Activated T-helper 1 cell treated with anti-CD3 and anti-CD28 coated beads, Interleukin-2, amount 50 U/mL, for 16 hours (primary cell): ENCODE measurements around the gene PLCL2.

Experiments
- DNase-seq, 2 donors: peaks; one replicate each; pipeline ENCODE4 v3.0.0-alpha.2; 2020; ENCODE audit warnings: low read depth in 1 of 2, low spot score in 1 of 2

Gene PLCL2

DNA sequence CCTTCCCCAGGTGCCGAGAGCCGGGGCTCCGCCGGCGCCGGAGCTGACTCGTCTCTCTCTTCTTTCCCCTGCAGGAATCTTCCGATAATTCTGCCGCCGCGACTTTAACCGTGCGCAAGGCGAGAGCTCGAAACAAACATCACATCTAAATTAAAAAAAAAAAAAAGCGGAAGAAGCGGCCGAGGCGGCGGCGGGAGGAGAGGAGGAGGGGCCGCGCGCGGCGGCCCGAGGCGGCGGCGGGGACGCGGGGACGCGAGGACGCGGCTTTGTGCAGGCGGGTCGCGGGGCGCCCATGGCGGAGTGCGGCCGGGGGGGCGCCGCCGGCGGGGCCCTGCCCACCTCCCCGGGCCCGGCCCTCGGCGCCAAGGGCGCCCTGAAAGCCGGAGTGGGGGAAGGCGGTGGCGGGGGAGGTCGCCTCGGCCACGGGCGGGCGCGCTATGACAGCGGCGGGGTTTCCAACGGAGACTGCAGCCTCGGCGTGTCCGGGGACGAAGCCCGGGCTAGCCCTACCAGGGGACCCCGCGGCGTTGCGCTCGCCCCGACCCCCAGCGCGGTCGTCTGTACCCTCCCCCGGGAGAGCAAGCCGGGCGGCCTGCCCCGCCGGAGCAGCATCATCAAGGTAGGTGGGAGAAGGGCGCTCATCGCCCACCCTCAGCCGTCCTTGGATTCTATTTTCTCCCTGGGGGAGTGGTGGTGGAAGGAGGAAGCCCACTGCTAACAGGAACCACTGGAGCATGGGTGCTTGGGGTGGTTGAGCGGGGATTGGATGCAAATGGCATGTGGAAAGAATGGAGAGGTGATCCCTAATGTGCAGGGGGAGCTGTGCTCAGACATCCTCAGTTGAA lies at the start of gene PLCL2:
PLCL2 (plus strand) TSS at position 208 of the 845 bp plus-strand sequence; CDS start at position 293, 85 bp downstream.
- DNase-seq: peak; percentile 34 to 59

- DNase-seq: no peak
Observed at GRCh38 chr3:16836505-16837237, 48.1 kb upstream of the PLCL2 start.

DNA sequence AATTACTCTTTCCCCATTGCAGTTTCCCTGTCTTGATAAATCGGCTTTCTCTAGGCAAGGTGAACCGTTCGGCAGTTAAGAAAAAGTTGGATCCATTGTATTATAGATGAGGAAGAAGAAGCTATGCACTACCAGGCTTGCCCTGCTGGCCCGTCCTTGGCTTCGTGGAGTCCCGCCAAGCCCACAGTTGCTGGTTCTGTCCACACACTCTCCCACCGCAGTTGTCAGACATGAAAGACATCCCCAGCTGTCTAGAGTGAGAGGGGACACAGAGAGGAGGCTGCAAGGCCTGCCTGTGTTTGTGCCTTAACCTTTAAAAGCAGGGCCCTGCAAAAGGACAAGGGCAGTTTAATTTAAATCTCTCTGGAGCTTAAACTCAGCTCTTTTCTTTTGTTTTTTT lies 47.2 kb upstream of the PLCL2 start:
- DNase-seq: no peak

DNA sequence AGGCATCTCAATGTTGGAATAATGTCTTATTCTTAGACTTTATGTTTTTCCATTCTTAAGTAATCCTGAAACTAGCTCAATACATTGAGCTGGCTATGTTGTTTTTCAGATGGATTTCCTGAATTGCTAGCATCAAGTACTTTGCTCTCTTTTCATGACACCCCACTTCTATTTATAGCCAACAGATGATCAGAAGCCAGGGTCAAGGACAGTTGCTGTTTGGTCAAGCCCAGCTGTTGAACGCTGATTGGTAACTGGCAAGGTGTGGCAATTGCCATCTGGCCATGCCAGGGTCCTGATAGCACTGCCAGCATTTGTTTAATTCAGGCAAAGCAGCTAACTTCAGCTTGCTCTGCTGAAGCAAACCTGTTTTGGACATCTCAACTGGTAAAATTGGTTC lies 46.2 kb upstream of the PLCL2 start:
- DNase-seq: no peak

- no peak for DNase-seq
Observed at GRCh38 chr3:16839271-16840100, 45.3 kb upstream of the PLCL2 start.

DNA sequence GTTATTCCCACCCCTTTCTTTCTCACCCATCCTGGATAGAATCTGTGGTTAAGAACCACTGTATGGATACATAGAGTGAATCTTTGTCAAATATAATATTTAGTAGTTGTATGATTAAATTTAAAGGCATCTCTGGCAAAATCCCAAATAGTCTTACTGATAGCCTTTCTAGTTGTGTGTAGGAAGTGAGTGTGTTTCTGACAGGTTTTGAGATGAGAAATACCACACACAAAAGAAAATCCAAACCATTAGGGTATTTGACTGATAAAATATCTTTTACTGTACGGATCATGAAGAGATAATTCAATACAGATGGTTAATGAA lies 44.7 kb upstream of the PLCL2 start:
- DNase-seq: no peak

GRCh38 chr3:16841041-16841753 lies 43.6 kb upstream of the PLCL2 start:
- no peak for DNase-seq

DNA sequence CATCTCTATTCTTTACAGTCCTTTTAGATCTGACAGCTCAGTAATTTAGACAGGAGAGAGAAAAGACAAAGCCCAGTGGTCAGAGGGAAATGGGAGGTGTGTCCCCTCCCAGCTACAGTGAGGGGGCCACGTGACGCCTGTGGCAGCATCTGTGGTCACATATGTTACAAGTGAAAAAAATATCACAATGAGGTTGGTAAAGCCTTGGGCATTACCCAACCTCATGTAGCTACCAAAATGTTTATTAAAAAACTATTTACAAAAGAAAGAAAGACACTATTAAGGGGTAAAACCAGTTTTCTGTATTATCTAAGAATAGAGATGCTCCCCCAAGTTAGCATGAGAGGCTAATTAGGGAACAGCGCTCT lies 42.9 kb upstream of the PLCL2 start:
- no peak for DNase-seq

GRCh38 chr3:16842272-16843270 lies 42.2 kb upstream of the PLCL2 start:
- DNase-seq: peak; percentile 46 to 52

- DNase-seq: no peak
Observed at GRCh38 chr3:16844222-16844621, 40.5 kb upstream of the PLCL2 start.

DNA sequence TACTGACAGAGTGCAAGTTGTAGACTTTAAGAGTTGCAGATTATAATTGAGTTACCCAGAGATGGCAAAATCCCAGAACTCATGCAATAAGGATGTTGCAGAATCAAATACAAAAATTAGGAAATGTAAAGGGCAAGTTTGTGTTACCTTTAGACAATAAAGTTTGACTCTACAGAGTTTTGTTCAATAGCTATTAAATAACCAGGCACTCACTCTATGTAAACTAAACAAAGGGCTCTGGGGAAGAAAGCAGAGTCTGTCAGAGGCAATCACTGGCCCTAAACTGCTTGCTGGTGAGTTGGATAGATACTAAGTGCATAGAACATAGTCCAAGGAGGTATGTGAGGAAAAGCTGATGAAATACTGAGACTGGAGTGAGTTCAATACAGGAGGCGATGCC lies 40.0 kb upstream of the PLCL2 start:
- no peak for DNase-seq

- DNase-seq: no peak
Observed at GRCh38 chr3:16846373-16847080, 38.2 kb upstream of the PLCL2 start.

DNA sequence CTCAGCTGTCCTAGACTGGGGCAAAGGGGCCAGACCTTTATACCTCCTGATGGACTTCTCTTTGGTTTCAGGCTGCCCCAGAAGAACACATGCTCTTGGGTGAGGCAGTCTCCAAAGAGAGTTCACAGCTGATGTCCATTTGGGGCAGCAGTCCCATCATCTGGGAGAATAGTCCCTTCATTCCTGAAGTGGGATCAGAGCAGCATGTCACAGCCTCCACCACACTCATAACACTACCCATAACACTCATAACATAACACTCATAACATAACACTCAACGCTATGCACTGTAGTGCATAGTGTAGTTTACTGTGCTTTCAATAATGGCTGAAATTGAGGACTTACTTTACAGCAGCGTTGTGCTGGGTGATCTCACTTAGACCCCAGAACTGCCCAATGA lies 36.7 kb upstream of the PLCL2 start:
- no peak for DNase-seq

DNA sequence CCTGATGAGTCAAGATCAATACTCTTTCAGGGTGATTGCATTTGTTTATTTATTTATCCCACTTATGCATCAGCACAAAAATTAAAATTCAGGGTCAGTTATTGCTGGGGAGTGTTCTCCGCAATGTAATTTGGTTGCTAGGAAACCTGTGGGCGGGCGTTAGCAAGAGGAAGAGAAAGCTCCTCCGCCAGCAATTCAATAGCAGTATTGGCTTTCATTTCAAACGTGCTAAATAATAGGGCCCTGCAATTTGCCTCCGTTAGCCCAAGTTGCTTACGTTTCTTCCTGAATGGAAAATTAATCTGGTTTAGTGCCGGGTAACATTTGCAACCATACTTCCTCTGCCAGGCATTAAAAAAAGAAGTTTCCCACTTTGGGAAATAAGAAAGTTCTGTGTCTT lies 35.5 kb upstream of the PLCL2 start:
- DNase-seq: peak; percentile 28 to 33

DNA sequence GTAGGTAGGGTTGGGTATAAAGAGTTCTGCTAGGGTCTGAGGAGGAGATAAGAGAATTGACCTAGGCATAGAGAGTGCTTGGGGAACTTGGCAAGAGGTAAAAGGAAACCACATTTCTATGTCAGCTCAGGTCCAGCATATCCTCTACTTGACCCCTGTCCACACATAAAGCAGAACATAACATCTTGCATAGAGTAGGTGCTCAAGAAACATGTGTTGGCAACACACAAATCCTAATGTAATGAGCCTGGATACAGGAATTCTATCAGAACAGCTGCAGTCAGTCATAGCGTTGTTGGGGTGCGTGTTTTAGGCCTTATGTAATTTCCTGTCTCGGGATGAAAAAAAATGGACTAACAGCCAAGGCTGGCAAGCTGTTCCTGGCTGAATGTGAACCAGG lies 35.0 kb upstream of the PLCL2 start:
- no peak for DNase-seq

DNA sequence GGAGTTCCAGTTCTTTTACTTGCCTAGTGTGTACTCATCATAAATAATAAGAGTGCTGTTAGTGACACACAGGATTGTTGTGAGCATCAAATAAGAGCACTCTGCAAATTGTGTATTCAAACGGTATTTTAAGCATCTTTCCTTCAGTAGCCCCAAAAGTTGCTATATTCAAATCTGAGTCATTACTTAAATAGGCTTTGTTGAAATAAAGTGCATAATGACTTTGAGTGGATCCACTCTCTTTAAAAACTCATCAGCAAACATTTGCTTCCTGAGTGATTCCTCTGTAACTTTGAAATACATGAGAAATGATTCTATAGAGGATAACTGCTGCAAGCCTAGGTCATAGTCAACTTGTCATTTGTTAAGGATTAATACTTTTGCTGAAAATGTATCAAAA lies 29.3 kb upstream of the PLCL2 start:
- DNase-seq: no peak

GRCh38 chr3:16860234-16860633 lies 24.5 kb upstream of the PLCL2 start:
- no peak for DNase-seq

GRCh38 chr3:16861432-16861831 lies 23.3 kb upstream of the PLCL2 start:
- no peak for DNase-seq

GRCh38 chr3:16864610-16865313 lies 20.0 kb upstream of the PLCL2 start:
- no peak for DNase-seq
